Gastroesophageal sphincter (tissue), 3 donors: ENCODE data around the gene VEPH1.

Experiments
- CTCF ChIP-seq, 4 experiments: fragments of 200-600 bp in 2 of 4; fragments of 450-650 bp in 2 of 4; sonication (generic) in 1 of 4; IDR thresholded peaks; one replicate each; pipeline ENCODE4 v1.5.1; 2017 to 2019; ENCODE audit warnings: antibody characterized with exemption in 4 of 4, mild to moderate bottlenecking in 2 of 4, moderate library complexity in 2 of 4
- EP300 ChIP-seq: sonication (generic); formaldehyde crosslinking; IDR thresholded peaks from one replicate; pipeline ENCODE4 v1.6.1; 2017; ENCODE audit warnings: antibody characterized with exemption, mild to moderate bottlenecking

GRCh38 chr3:157301755-157302154 is 201.5 kb downstream of the VEPH1 start:
- TF ChIP-seq CTCF (IDR thresholded peaks at IDR 0.05), result no peak
- no peak for TF ChIP-seq EP300
